CD4-positive, alpha-beta T cell treated with Interleukin-1 beta for 1 hour (primary cell): ENCODE data around the gene TAS2R42.

ENCODE experiments used
- DNase-seq, 2 donors: peaks; one replicate each; pipeline ENCODE4 v3.0.0-alpha.2; 2020 to 2022

Gene TAS2R42

DNA sequence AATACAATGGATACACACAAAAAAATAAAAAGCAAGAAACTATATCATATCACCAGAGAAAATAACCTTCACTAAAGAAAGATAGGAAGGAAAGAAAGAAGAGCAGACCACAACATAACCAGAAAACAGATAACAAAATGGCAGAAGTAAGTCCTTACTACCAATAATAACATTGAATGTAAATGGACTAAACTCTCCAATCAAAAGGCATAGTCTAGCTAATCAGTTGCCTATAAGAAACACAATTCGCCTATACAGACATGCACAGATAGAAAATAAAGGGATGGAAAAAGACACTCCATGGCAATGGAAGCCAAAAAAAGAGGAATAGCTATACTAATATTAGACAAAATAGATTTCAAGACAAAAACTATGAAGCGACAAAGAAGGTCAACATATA lies 43.4 kb downstream of the TAS2R42 start:
- no peak for DNase-seq

DNA sequence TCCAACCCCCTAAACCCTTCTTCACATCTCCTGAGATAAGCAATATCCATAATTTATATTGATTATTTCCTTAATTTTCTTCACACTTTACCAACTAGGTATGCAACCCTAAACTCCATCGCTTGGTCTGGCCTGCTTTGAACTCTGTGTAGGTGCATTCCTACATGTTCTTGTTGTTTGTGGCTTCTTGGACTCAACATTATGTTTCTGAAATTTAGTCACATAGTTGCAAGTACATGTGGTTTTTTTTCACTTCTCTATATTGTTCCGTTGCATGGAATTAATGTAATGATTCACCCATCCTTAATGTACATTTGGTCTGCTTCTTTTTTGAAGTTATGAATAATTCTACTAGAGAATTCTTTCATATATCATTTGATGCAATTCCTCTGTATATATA lies 50.7 kb downstream of the TAS2R42 start:
- no peak for DNase-seq
